ENCODE results near the gene KCTD20. TPM values are rescaled to one million over a fixed set of nuclear protein-coding genes. Genes with fewer than 3 reads are reported as not detected.

KCTD20 gene
- total RNA-seq, 1 experiment from 2014 or later, result 23.7 TPM

DNA sequence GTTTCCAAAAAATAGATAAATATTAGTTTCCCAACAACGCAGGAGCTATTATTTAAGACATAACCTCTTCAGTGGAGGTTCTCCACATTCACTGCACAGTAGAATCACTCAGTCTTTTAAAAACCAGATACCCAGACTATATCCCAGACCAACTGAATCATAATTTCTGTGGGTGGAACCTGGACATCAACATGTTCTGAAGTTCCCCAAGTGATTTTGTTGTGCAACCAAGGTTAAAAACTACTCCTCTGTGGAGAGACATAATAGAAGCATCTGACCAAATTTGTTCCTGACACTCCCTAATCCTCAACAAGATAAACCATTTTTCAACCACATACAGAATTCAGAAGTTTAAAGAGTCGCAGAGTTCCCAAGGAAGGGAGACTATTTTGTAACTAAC lies 62.2 kb downstream of the KCTD20 start:
- Histone ChIP-seq H3K79me2 (ENCODE audit: insufficient read depth, low read length) (no peaks in the 10 kb centered on the region), H2AFZ (ENCODE audit: low read depth, low read length, poor library complexity, severe bottlenecking) (no peak overlapping the region), H3K36me3 (ENCODE audit: control insufficient read depth in 1 of 2, insufficient read depth in 2 of 2, low read length in 2 of 2) (no peaks in the 10 kb centered on the region), H3K9ac (ENCODE audit: low read length) (no peak overlapping the region), H3K27me3 (ENCODE audit: insufficient read depth, low read length) (no peaks in the 10 kb centered on the region), H3K4me2 (ENCODE audit: low read length) (no peak overlapping the region), H3K9me3 (ENCODE audit: control insufficient read depth in 1 of 2, insufficient read depth in 1 of 2, low read depth in 1 of 2, low read length in 2 of 2) (no peaks in the 10 kb centered on the region), H3K4me1 (ENCODE audit: control insufficient read depth in 1 of 2, insufficient read depth in 2 of 2, low read length in 2 of 2) (0 out of 4 replicates have a peak, but pooled peaks cover 0 to 5% of the 10 kb centered on the region in 2 experiments), H4K20me1 (ENCODE audit: insufficient read depth) (no peaks in the 10 kb centered on the region), H3K4me3 (replicated peaks in 1 of 2; ENCODE audit: low read depth in 1 of 2, low read length in 2 of 2) (no peak overlapping the region), H3K9me2 (ENCODE audit: insufficient read depth) (no peaks in the 10 kb centered on the region), H3K27ac (ENCODE audit: low read depth, low read length) (no peak overlapping the region)
- TF ChIP-seq TCF7L2 (IDR thresholded peaks at IDR 0.05; ENCODE audit: borderline replicate concordance, extremely low read depth, insufficient read depth, insufficient read length) (no peak), EZH2 (IDR thresholded peaks at IDR 0.05) (no peak), ZFX (IDR thresholded peaks at IDR 0.05) (no peak), CEBPB (IDR thresholded peaks at IDR 0.05; ENCODE audit: low read depth) (no peak), JUND (IDR thresholded peaks at IDR 0.05) (no peak), SP1 (IDR thresholded peaks at IDR 0.05; ENCODE audit: low read depth) (no peak), CBX3 (IDR thresholded peaks at IDR 0.05; ENCODE audit: low read depth) (no peak), POLR2A (IDR thresholded peaks at IDR 0.05; ENCODE audit: borderline replicate concordance, extremely low read depth, insufficient read depth, insufficient read length) (no peak), SRF (IDR thresholded peaks at IDR 0.05; ENCODE audit: low read depth) (no peak), SIN3A (IDR thresholded peaks at IDR 0.05; ENCODE audit: low read depth) (no peak)
- CTCF ChIA-PET, result no interaction called here
- DNase-seq (ENCODE audit: low read depth, low spot score), result no peak
- RAD21 ChIA-PET (ENCODE audit: low non-redundant PET in 1 of 2, low total read pairs in 2 of 2, uncharacterized antibody in 2 of 2, unreplicated experiment in 2 of 2), result no interaction called here
- no TSS peak for BruUV-seq (replicated peaks)
- no peak for ATAC-seq
- intact Hi-C loops (cut with micrococcal nuclease), result no loop called here
- POLR2A ChIA-PET, result no interaction called here

DNA sequence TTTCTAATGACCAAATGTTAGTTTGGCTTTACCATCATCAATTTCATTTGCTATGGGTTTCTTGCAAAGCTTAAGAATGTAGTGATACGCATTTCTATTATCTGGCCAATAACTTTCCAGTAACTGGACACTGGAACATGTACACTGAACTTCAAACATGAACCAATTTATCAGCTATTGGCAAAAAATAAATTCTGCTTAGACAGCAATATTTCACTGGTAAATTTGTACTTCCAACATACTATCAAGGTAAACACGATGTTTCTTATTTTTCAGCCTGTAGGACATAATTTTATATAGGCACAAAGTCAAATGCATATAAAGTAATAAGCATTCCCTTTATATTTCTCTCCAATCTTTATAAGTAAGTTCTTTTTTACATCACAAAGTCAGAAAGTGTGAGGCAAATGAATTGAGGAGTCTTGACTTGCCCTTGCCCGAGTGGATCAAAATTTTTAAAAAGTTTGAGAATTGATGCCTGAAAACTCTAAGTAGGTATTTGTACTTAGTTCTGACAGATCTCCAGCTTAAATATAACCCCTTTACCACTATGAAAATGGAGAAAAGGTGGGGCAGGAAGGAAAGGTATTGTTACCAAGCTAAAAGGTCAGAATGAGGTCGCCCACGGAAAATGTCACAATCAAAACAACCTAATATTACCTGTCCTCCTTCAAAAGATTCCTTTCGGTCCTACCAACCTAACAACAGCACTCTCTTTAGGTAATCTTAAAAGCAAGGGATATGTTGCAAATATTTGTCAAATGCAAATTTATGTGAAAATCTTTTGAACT lies 63.1 kb downstream of the KCTD20 start:
- BruUV-seq (replicated peaks), result no TSS peak
- POLR2A ChIA-PET, result no interaction called here
- Histone ChIP-seq H3K4me1 (ENCODE audit: control insufficient read depth in 1 of 2, insufficient read depth in 2 of 2, low read length in 2 of 2) (0 out of 4 replicates have a peak, but pooled peaks cover 0 to 5% of the 10 kb centered on the region in 2 experiments), H4K20me1 (ENCODE audit: insufficient read depth) (no peaks in the 10 kb centered on the region), H3K36me3 (ENCODE audit: control insufficient read depth in 1 of 2, insufficient read depth in 2 of 2, low read length in 2 of 2) (no peaks in the 10 kb centered on the region), H2AFZ (ENCODE audit: low read depth, low read length, poor library complexity, severe bottlenecking) (no peak overlapping the region), H3K4me2 (ENCODE audit: low read length) (no peak overlapping the region), H3K27ac (ENCODE audit: low read depth, low read length) (no peak overlapping the region), H3K9ac (ENCODE audit: low read length) (no peak overlapping the region), H3K4me3 (replicated peaks in 1 of 2; ENCODE audit: low read depth in 1 of 2, low read length in 2 of 2) (no peak overlapping the region), H3K9me3 (ENCODE audit: control insufficient read depth in 1 of 2, insufficient read depth in 1 of 2, low read depth in 1 of 2, low read length in 2 of 2) (no peaks in the 10 kb centered on the region), H3K9me2 (ENCODE audit: insufficient read depth) (no peaks in the 10 kb centered on the region), H3K27me3 (ENCODE audit: insufficient read depth, low read length) (no peaks in the 10 kb centered on the region), H3K79me2 (ENCODE audit: insufficient read depth, low read length) (no peaks in the 10 kb centered on the region)
- TF ChIP-seq CBX3 (IDR thresholded peaks at IDR 0.05; ENCODE audit: low read depth) (no peak), POLR2A (IDR thresholded peaks at IDR 0.05; ENCODE audit: borderline replicate concordance, extremely low read depth, insufficient read depth, insufficient read length) (no peak), SP1 (IDR thresholded peaks at IDR 0.05; ENCODE audit: low read depth) (no peak)
- TF ChIP-seq, protein P1, sequence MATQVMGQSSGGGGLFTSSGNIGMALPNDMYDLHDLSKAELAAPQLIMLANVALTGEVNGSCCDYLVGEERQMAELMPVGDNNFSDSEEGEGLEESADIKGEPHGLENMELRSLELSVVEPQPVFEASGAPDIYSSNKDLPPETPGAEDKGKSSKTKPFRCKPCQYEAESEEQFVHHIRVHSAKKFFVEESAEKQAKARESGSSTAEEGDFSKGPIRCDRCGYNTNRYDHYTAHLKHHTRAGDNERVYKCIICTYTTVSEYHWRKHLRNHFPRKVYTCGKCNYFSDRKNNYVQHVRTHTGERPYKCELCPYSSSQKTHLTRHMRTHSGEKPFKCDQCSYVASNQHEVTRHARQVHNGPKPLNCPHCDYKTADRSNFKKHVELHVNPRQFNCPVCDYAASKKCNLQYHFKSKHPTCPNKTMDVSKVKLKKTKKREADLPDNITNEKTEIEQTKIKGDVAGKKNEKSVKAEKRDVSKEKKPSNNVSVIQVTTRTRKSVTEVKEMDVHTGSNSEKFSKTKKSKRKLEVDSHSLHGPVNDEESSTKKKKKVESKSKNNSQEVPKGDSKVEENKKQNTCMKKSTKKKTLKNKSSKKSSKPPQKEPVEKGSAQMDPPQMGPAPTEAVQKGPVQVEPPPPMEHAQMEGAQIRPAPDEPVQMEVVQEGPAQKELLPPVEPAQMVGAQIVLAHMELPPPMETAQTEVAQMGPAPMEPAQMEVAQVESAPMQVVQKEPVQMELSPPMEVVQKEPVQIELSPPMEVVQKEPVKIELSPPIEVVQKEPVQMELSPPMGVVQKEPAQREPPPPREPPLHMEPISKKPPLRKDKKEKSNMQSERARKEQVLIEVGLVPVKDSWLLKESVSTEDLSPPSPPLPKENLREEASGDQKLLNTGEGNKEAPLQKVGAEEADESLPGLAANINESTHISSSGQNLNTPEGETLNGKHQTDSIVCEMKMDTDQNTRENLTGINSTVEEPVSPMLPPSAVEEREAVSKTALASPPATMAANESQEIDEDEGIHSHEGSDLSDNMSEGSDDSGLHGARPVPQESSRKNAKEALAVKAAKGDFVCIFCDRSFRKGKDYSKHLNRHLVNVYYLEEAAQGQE (IDR thresholded peaks at IDR 0.05; ENCODE audit: low read depth), result no peak
- intact Hi-C loops (cut with micrococcal nuclease), result no loop called here
- CTCF ChIA-PET, result no interaction called here
- DNase-seq (ENCODE audit: low read depth, low spot score) (no peak), ATAC-seq (no peak)
- RAD21 ChIA-PET (ENCODE audit: low non-redundant PET in 1 of 2, low total read pairs in 2 of 2, uncharacterized antibody in 2 of 2, unreplicated experiment in 2 of 2), result no interaction called here

All from HCT116 (cell line).